ENCODE data around the gene ATF6B.

- TF ChIP-seq EP300 (IDR thresholded peaks at IDR 0.05), result no peak
- TF ChIP-seq CTCF (IDR thresholded peaks at IDR 0.05), result no peak
Measured at GRCh38 chr6:32168350-32168749, 40.3 kb upstream of the ATF6B start.
